A549 treated with AZD9567 at 1 μM for 4 hours (cell line): Measurements from ENCODE around the gene HDAC7. TPM values are rescaled to one million over a fixed set of nuclear protein-coding genes. Genes with fewer than 3 reads are reported as not detected.

Source experiments
- total RNA-seq: library from RNA; stranded (reverse); fragments of 200-300 nt; extraction: Qiagen RNA extraction; gene quantifications from 5 replicates; pipeline ENCODE4 v1.2.3, GENCODE V29; 2022; ENCODE audit not compliant: insufficient read depth

The HDAC7 gene
- 40.1 to 57.9 TPM (median 54.8 TPM) in 5 replicates for total RNA-seq

DNA sequence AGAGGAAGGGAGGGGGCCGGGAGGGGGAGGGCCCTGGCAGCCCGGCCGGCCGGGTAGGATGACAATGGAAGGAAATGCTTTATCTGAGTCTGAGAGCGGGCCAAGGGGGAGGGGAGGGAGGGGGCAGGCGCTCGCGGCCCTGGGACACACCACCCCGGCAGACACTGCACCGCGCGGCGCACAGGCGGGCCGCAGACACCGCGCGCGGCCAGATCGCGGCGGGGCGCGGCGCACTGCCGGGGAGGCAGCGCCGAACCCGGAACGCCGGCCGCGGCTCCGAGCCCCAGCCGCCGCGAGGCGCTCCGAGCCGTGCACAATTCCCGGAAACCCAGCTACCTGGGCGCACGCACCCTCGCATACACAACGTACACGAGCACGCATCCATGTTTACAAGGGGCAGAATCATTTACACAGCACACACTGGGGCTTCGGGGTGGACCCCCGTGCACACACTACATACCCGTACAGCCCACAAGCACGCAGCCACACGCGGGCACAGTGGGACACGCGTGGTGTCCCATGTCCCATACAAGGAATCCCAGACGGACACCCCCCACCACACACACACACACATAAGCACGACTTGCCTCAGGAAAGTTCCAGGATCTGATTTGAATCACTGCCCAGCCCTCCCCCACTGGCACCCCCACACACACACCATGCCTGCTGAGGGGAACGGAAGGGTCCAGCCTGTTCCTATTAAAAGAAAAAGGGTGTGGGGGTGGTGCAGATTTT, at the start of gene HDAC7:
HDAC7 (minus strand) TSS at position 8 of the 735 bp plus-strand sequence. CDS start 118 bp downstream, outside the sequence.

DNA sequence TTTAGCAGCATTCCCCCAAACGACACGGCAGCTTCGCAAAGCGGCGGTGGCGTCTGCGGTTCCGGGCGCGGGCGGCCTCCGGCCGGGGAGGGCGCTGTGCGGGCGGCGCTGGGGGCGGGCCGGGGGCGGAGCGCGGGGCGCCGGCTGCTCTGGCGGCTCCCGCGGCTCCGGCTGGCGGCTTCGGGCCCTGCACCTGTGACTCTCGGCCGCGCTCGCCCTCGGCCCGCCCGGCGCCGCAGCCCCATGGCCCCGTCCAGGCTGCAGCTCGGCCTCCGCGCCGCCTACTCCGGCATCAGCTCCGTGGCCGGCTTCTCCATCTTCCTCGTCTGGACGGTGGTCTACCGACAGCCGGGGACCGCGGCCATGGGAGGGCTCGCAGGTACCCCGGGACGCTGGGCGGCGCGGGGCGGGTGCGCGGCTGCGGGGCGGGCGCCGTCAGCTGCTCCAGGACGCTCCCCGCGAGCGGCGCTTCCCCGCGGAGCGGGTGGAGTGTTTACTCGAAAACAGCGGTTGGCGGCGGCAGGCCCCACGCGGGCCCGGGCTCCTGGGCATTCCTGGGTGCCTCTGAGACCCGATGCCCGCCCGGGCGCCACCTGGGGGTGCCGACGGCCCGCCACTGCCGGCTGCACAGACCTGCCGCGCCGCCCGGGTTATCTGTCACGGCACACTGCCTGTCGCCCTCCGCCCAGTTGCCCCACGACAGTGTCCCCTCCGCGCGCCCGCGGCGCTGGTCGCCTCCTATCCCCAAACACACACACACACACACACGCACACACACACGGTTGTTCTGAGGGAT, 46.4 kb downstream of the HDAC7 start, which contains the start of gene SLC48A1:
SLC48A1 (plus strand) TSS at position 177 of the 796 bp plus-strand sequence; CDS start at position 244, 67 bp downstream.

DNA sequence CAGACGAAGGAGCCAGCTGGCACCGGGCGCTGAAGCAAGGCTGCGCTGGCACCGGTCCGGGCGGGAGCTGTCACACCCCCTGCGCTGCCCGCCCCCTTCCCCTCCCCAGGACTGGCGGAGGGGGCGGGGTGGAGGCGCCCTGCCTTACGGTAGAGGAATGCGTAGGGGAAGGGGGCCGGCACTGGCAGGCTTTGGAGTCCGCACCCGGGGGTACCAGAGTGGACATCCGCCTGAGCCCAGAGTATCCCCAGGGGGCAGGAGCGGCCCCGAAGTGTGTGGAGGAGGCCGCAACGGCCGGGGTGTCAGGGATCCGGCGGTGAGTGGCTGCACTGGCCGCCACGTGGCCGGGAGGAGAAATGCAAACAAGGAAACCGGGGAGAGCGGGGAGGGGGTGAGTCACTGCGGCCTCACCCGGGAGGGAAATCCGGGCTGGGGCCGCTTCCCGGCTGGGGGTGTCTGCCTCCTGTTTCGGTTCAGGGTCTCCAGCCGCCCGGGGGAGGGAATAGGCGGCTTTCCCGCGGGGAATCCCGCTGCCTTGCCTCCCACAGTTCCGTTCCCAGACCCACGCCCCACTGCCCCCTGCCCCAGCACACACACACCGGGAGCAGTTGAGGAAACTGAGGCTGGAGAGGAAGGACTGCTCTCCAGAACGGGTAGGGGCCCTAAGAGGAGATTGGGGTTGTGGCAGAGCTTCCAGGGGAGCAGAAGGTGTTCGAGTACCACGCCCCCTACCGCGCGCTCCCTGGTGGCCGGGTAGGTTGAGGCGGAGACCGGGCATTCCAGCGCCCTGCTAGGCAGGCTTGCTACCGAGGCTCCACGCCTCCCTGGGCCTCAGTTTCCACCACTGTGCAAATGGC, 60.6 kb downstream of the HDAC7 start, which contains the start of gene RAPGEF3:
RAPGEF3 (minus strand) TSS at position 47 of the 857 bp plus-strand sequence. CDS start 324 bp downstream, outside the sequence.

Other genes starting within 250 kb of the HDAC7 start
- 35.5 to 44.0 TPM (median 41.1 TPM) in 5 replicates for gene RPAP3, start 113.9 kb downstream of the HDAC7 start, total RNA-seq
- 0.05 TPM in 1 of 5 replicates, not detected in the others for gene ENDOU, start 94.4 kb downstream of the HDAC7 start, total RNA-seq
- 0.24 to 0.55 TPM (median 0.36 TPM) in 4 of 5 replicates, not detected in the other for gene RAPGEF3, start 61.0 kb downstream of the HDAC7 start, total RNA-seq
- 19.2 to 31.4 TPM (median 25.9 TPM) in 5 replicates for gene SLC48A1, start 46.7 kb downstream of the HDAC7 start, total RNA-seq
- 2.7 to 4.4 TPM (median 3.3 TPM) in 5 replicates for gene VDR, start 85.1 kb upstream of the HDAC7 start, total RNA-seq
- gene TMEM106C, start 143.7 kb upstream of the HDAC7 start, total RNA-seq, result 120 to 193 TPM (median 124 TPM) in 5 replicates
- gene COL2A1, start 184.6 kb upstream of the HDAC7 start, total RNA-seq, result 0.05 to 0.25 TPM (median 0.09 TPM) in 4 of 5 replicates, not detected in the other